Stimulated activated CD4-positive, alpha-beta T cell treated with anti-CD3 and anti-CD28 coated beads, Interleukin-12 subunit alpha, Interleukin-12 subunit beta, amount 100 ng/mL, for 48 hours (primary cell): ENCODE measurements around the gene OR9G4.

Experiments used
- DNase-seq, 3 donors: peaks; one replicate each; pipeline ENCODE4 v3.0.0-alpha.2; 2020; ENCODE audit warnings: low read depth in 2 of 3, low spot score in 1 of 3

OR9G4 gene

DNA sequence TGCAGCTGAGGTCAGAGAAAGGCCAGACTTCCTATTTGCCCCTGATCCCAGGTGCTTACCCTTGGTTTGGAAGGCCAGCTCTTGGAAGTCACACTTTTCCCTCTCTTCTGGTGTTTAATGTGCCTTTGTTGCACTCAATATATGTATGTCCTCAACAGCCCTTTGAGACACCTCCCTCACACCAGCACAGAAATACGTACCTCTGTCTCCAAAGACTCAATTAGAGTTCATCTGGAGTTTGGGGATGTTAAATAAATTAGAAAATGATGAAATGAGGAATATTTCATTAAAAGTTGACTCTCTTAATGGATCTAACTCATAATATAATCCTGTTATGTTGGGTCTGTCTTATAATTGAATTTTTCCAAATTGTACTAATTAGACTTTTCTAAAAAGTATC, at the start of gene OR9G4:
Gene OR9G4 (minus strand): TSS at position 101 of the 400 bp plus-strand sequence. CDS start 4,931 bp downstream, outside the sequence.
- DNase-seq = no peak

DNA sequence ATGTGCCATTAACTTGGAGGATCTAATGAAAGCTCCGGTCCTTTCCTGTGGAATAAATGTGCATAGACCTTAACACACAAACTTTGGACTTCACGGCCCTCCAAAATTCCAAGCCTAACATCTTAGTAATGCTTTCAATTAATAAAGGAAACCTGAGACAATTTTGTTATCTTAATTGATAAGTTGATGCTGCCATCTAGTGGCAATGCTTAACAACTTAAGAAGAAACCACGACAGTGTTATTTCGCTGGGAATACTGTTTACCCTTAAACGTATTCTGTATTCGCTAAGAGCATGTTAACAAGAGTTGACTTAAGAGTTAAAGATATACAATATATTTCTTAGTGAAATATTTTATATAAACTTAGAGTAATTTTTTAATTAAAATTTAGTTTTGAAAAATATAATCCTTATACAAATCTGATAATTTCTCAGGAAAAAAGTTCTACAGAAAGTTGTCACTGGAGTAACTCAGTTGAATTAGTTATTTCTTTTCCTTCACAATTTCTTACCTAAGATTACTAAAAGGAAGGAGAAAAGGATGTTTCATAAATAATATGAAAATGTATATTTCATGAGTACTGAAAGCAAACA, 35.0 kb upstream of the OR9G4 start:
- peak in 1 of 3 donors; percentile 4 for DNase-seq

- DNase-seq = no peak
Measured at GRCh38 chr11:56782167-56782847, 33.8 kb upstream of the OR9G4 start.

DNA sequence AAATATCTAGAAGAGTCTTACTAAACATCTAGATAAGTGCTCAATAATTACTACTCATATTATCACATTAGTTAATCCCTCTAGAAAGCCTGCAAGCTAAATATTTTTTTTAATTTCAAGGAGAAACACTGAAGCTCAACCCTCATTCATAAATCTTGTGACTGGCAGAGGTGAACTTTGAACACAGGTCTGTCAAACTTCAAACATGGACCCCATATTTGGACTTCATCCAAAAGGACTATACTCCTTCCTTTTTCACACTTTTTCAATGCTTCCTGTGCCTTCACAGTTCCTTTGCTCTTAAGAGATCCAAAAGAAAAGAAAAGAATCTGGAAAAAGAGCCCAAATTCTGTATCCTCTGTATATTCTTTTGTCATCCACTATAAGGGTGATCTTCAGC, 28.3 kb upstream of the OR9G4 start:
- no peak for DNase-seq

- no peak for DNase-seq
Measured at GRCh38 chr11:56764976-56765375, 16.5 kb upstream of the OR9G4 start.

DNA sequence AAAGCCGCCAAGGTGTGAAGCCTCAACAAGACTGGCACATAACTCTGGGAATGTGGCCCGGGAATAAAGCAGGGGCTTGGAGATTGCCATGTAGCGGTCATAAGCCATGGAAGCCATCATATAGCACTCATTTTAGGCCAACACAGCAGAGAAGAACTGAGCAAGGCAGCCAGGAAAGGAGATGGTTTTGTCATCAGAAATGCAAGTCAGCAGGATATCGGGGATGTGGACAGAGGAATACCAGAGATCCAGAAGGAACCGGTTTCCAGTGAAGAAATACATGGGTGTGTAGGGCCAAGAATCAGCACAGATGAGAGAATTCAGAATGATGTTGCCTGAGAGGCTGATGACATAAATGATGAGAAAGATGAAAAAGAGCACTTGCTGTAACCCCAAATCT, 3.0 kb upstream of the OR9G4 start:
- DNase-seq = no peak

DNA sequence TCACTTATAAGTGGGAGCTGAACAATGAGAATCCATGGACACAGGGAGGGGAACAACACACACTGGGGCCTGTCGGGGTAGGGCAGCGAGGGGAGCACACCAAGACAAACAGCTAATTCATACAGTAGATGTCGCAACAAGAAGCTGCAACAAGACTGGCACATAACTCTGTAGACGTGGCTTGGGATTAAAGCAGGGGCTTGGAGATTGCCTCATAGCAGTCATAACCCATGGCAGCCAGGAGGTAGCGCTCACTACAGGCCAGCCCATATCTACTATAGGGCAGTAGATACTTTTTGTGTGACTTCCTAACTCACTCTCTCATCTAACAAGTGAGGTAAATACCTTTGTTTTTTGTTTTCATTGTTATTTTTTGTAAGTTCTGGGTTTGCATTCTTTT, 1.7 kb upstream of the OR9G4 start:
- DNase-seq = no peak

GRCh38 chr11:56740886-56741285, 7.6 kb downstream of the OR9G4 start:
- DNase-seq = no peak

DNA sequence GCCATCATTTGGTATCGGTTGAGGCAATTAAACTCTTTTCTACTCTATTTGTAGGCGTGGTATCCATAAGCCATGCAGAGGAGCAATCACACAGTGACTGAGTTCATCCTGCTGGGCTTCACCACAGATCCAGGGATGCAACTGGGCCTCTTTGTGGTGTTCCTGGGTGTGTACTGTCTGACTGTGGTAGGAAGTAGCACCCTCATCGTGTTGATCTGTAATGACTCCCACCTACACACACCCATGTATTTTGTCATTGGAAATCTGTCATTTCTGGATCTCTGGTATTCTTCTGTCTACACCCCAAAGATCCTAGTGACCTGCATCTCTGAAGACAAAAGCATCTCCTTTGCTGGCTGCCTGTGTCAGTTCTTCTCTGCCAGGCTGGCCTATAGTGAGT, 8.4 kb downstream of the OR9G4 start:
- no peak for DNase-seq

DNA sequence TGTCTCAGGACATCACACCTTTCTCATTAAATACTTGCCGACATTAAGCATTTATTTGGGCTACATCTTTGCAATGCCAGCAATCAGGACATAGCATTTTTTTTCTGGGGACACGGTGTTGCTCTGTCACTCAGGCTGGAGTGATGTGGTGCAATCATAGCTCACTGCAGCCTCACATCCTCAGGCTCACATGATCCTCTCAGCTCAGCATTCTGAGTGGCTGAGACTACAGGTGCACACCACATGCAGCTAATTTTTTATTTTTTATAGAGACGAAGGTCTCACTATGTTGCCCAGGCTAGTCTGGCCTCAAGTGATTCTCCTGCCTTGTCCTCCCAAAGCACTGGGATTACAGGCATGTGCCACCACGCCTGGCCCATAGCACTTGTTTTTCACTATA, 28.0 kb downstream of the OR9G4 start:
- no peak for DNase-seq

DNA sequence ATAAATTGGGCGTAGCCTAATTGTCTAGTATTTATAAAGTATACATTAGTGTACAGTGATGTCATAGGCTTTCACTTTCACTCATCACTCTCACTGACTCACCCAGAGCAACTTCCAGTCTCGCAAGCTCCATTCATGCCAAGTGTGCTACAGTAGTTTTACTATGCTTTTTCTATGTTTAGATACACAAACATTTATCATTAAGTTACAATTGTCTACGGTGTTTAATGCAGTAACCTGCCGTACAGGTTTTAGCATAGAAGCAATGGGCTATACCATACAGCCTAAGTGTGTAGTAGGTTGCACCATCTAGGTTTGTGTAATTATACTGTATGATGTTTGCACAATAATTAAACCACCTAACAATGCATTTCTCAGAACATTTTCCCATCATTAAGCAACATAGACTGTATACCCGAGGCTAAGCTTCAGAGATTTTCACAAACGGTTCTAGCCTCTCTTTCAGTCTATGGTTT, 32.1 kb downstream of the OR9G4 start:
- DNase-seq = no peak

GRCh38 chr11:56714206-56714605, 34.3 kb downstream of the OR9G4 start:
- no peak for DNase-seq

- DNase-seq = no peak
Measured at GRCh38 chr11:56706486-56706885, 42.0 kb downstream of the OR9G4 start.

GRCh38 chr11:56705784-56706396, 42.6 kb downstream of the OR9G4 start:
- DNase-seq = no peak

DNA sequence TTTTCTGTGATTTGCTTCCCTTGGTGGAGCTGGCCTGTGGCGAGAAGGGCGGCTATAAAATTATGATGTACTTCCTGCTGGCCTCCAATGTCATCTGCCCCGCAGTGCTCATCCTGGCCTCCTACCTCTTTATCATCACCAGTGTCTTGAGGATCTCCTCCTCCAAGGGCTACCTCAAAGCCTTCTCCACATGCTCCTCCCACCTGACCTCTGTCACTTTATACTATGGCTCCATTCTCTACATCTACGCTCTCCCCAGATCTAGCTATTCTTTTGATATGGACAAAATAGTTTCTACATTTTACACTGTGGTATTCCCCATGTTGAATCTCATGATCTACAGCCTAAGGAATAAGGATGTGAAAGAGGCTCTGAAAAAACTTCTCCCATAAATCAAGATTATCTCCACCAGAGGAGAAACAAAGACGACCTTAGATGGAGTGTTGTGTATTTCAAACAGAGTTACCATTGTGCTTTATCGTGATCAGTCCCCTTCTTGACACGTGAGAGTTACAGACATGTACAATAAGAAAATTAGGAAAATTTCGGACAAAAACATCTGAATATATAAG, 47.5 kb downstream of the OR9G4 start:
- no peak for DNase-seq

GRCh38 chr11:56700242-56700913, 48.1 kb downstream of the OR9G4 start:
- no peak for DNase-seq

GRCh38 chr11:56698795-56699194, 49.7 kb downstream of the OR9G4 start, which contains the start of gene OR9G1:
Gene OR9G1, plus strand, starts transcription at chr11:56699095. Its CDS starts 1,293 bp downstream, at chr11:56700388.
- no peak for DNase-seq

DNA sequence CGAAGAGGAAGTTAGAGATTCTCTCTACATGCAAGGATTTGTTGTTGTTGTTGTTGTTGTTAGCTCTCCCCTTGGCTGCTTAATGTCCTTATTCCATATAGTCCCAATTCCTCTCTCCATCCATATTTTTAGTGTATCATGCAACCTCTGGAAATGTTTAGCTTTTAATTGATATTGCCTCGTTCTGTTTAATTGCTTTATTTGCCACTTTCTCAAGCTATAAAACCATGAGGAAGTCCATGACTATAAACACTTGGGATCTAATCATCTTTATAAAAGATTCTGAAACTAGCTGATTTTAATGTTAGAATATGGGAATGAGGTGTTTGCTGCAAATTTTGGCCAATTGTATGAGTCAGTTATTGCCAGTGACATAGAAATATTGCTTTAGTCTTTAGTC, 55.1 kb downstream of the OR9G4 start:
- DNase-seq = no peak
